ENCODE measurements around the gene NCOA7.

- TF ChIP-seq TAF1 (IDR thresholded peaks at IDR 0.05; ENCODE audit: low read depth, low read length) (no peak), POLR2A (IDR thresholded peaks at IDR 0.05; ENCODE audit: low read depth, low read length) (no peak)
Observed at GRCh38 chr6:125947615-125948014, 156.9 kb downstream of the NCOA7 start.

Data from GM12891 (cell line).